Fibroblast of lung (primary cell): ENCODE data around the gene KRR1. TPM values are rescaled to one million over a fixed set of nuclear protein-coding genes. Genes with fewer than 3 reads are reported as not detected.
"Not testable (repeated sequence)": the region's sequence is repeated elsewhere in the genome, so short reads cannot be mapped to it uniquely, and the experiment has no call there.

ENCODE experiments used
- DNase-seq, 2 donors: peaks; one replicate each; pipeline versions ENCODE4 v3.0.0 to v3.0.0-alpha.2; 2010; ENCODE audit warnings: low read depth in 2 of 2
- H2AFZ ChIP-seq: 2 replicates; pipeline ENCODE4 v1.5.1; 2012; ENCODE audit warnings: low read length, control low read depth, inconsistent platforms
- H3K27ac ChIP-seq: 2 replicates; pipeline ENCODE4 v1.5.1; 2011; ENCODE audit warnings: low read length, control low read depth; ENCODE audit not compliant: insufficient read depth
- H3K27me3 ChIP-seq: 2 replicates; pipeline ENCODE4 v1.5.1; 2011; ENCODE audit warnings: mild to moderate bottlenecking, low read length; ENCODE audit not compliant: control insufficient read depth, insufficient read depth
- H3K36me3 ChIP-seq: 2 replicates; pipeline ENCODE4 v1.5.1; 2011; ENCODE audit warnings: low read length; ENCODE audit not compliant: control insufficient read depth, insufficient read depth
- H3K4me1 ChIP-seq: 2 replicates; pipeline ENCODE4 v1.5.1; 2011; ENCODE audit warnings: low read length; ENCODE audit not compliant: control insufficient read depth, insufficient read depth; ENCODE audit errors: extremely low read depth
- H3K4me2 ChIP-seq: 2 replicates; pipeline ENCODE4 v1.5.1; 2011; ENCODE audit warnings: low read length, control low read depth; ENCODE audit not compliant: insufficient read depth; ENCODE audit errors: extremely low read depth
- H3K4me3 ChIP-seq, 4 experiments: fragments of 200-600 bp in 1 of 4; sonication (generic) in 1 of 4; replicated peaks in 1 of 4; 2 replicates each; pipeline ENCODE4 v1.5.1; 2011 to 2016; ENCODE audit warnings: low read length in 4 of 4, low read depth in 3 of 4, mild to moderate bottlenecking in 3 of 4, control low read depth in 2 of 4, inconsistent platforms in 1 of 4, mixed read lengths in 1 of 4; ENCODE audit not compliant: insufficient read depth in 1 of 4; ENCODE audit errors: control extremely low read depth in 1 of 4
- H3K79me2 ChIP-seq: 2 replicates; pipeline ENCODE4 v1.5.1; 2012; ENCODE audit warnings: mild to moderate bottlenecking, low read length, inconsistent platforms; ENCODE audit not compliant: control insufficient read depth, insufficient read depth
- H3K9ac ChIP-seq: 2 replicates; pipeline ENCODE4 v1.5.1; 2011; ENCODE audit warnings: mild to moderate bottlenecking, low read length, control low read depth; ENCODE audit not compliant: insufficient read depth
- H3K9me3 ChIP-seq: 2 replicates; pipeline ENCODE4 v1.5.1; 2012; ENCODE audit warnings: low read depth, low read length; ENCODE audit not compliant: control insufficient read depth, insufficient read depth
- H4K20me1 ChIP-seq: 2 replicates; pipeline ENCODE4 v1.5.1; 2011; ENCODE audit warnings: low read length; ENCODE audit not compliant: control insufficient read depth, insufficient read depth; ENCODE audit errors: extremely low read depth
- CTCF ChIP-seq, 2 donors: IDR thresholded peaks in 1 of 2; conservative IDR thresholded peaks in 1 of 2; 1 replicate in 1 of 2; 2 replicates in 1 of 2; pipeline ENCODE4 v1.5.1; 2011 to 2012; ENCODE audit warnings: low read length in 2 of 2, control low read depth in 1 of 2, inconsistent platforms in 1 of 2, low read depth in 1 of 2, mild to moderate bottlenecking in 1 of 2
- EZH2 ChIP-seq: IDR thresholded peaks from 2 replicates; pipeline ENCODE4 v1.5.1; 2012; ENCODE audit warnings: low read length, control low read depth, mild to moderate bottlenecking; ENCODE audit errors: missing control alignments
- polyA plus RNA-seq, 2 donors: library from polyadenylated mRNA; depleted of rRNA in 1 of 2; stranded (reverse) in 1 of 2; unstranded in 1 of 2; fragments of >200 nt; gene quantifications; 2 replicates each; pipeline ENCODE4 v1.2.1, GENCODE V29; 2011 to 2012; ENCODE audit warnings: missing spikeins in 1 of 2
- total RNA-seq: library from RNA; depleted of rRNA; stranded (reverse); fragments of >200 nt; gene quantifications from 2 replicates; pipeline ENCODE4 v1.2.1, GENCODE V29; 2014

The KRR1 gene
- total and polyA plus RNA-seq, 2 donors (not counting 1 experiment from before 2014, with no cell fraction given) = 46.9 to 49.7 TPM

GRCh38 chr12:75447691-75448393 lies 63.6 kb downstream of the KRR1 start:
- no peak overlapping the region for H2AFZ ChIP-seq
- H3K27me3 ChIP-seq = no peaks in the 10 kb centered on the region
- peak in 1 of 2 donors; percentile 47 for DNase-seq
- no peak overlapping the region for H3K9ac ChIP-seq
- peaks cover 16% of the 10 kb centered on the region for H3K4me1 ChIP-seq
- H4K20me1 ChIP-seq = no peaks in the 10 kb centered on the region
- no peaks in the 10 kb centered on the region for H3K36me3 ChIP-seq
- TF ChIP-seq CTCF (conservative IDR thresholded peaks at IDR 0.05 in 1 of 2, IDR thresholded peaks at IDR 0.05 in 1 of 2; ENCODE audit: low read depth in 1 of 2, low read length in 2 of 2) (no peak), EZH2 (no peak)
- no peaks in the 10 kb centered on the region for H3K9me3 ChIP-seq
- no peak overlapping the region for H3K4me2 ChIP-seq
- H3K4me3 ChIP-seq = no peak overlapping the region
- no peaks in the 10 kb centered on the region for H3K79me2 ChIP-seq
- no peak overlapping the region for H3K27ac ChIP-seq

GRCh38 chr12:75446857-75447256 lies 64.6 kb downstream of the KRR1 start:
- Histone ChIP-seq H3K79me2 (no peaks in the 10 kb centered on the region), H3K4me1 (peaks cover 16% of the 10 kb centered on the region), H3K27me3 (no peaks in the 10 kb centered on the region), H3K4me3 (no peak overlapping the region), H2AFZ (no peak overlapping the region), H3K27ac (no peak overlapping the region), H3K36me3 (no peaks in the 10 kb centered on the region), H4K20me1 (no peaks in the 10 kb centered on the region), H3K4me2 (peak overlapping the region; percentile 21), H3K9ac (no peak overlapping the region), H3K9me3 (no peaks in the 10 kb centered on the region)
- DNase-seq = peak; percentile 64 to 85
- TF ChIP-seq EZH2 = no peak
- TF ChIP-seq CTCF (conservative IDR thresholded peaks at IDR 0.05 in 1 of 2, IDR thresholded peaks at IDR 0.05 in 1 of 2; ENCODE audit: low read depth in 1 of 2, low read length in 2 of 2) = no peak

DNA sequence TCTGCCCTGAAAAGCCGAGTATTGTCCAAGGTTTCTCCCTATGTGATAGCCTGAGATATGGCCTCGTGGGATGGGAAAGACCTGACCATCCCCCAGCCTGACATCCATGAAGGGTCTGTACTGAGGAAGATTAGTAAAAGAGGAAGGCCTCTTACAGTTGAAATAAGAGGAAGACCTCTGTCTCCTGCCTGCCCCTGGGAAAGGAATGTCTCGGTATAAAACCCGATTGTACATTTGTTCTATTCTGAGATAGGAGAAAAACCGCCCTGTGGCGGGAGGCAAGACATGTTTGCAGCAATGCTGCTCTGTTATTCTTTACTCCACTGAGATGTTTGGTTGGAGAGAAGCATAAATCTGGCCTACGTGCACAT lies 66.3 kb downstream of the KRR1 start:
- not testable (repeated sequence) for H2AFZ ChIP-seq, H3K79me2 ChIP-seq, H3K4me2 ChIP-seq, H3K27me3 ChIP-seq, H4K20me1 ChIP-seq, DNase-seq, H3K9me3 ChIP-seq, H3K36me3 ChIP-seq, H3K9ac ChIP-seq, H3K4me3 ChIP-seq
- H3K27ac ChIP-seq = peak overlapping the region; percentile 30
- peaks cover 16% of the 10 kb centered on the region for H3K4me1 ChIP-seq
